ENCODE results near the gene FKBP8.
A peak's percentile ranks its signal among the peaks of the same experiment; 100 is the strongest.

FKBP8 gene

DNA sequence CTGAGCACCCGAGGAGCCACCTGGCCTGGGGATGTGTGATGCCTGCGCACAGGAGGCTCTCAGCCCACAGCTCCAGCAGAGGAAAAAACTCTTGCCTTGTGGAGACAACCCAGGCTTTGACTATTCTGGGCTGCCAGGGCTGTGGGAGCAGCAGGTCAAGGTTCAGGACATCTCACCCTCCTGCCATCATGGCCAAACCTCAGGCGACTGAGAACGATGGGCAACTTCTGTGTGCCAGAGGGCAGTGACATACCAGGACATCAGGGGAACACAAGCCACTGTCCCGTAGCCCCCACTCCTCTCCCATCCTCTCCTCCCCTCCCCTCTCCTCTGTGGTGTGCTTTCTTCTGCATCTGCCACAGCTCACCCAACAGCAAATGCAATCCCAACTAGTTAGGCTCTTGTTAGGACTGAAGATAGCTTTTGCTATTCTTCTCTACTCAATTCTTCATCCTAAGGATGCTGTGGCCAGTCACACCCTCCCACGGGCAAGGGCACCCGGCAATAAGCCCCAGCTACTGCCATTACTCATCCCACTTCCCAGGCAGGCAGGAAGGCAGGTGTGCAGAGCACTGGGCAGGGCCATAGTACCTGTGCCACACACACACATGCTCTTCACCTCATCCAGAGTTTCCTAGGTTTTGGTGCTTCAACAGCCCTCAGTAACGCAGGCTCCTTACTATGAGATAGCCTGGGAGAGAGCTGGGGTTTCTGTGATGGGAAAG is 38.3 kb downstream of the FKBP8 start:
- peak overlapping the region; percentile 62 for H3K27ac Mint-ChIP-seq
- H3K4me3 Mint-ChIP-seq = no peak overlapping the region

DNA sequence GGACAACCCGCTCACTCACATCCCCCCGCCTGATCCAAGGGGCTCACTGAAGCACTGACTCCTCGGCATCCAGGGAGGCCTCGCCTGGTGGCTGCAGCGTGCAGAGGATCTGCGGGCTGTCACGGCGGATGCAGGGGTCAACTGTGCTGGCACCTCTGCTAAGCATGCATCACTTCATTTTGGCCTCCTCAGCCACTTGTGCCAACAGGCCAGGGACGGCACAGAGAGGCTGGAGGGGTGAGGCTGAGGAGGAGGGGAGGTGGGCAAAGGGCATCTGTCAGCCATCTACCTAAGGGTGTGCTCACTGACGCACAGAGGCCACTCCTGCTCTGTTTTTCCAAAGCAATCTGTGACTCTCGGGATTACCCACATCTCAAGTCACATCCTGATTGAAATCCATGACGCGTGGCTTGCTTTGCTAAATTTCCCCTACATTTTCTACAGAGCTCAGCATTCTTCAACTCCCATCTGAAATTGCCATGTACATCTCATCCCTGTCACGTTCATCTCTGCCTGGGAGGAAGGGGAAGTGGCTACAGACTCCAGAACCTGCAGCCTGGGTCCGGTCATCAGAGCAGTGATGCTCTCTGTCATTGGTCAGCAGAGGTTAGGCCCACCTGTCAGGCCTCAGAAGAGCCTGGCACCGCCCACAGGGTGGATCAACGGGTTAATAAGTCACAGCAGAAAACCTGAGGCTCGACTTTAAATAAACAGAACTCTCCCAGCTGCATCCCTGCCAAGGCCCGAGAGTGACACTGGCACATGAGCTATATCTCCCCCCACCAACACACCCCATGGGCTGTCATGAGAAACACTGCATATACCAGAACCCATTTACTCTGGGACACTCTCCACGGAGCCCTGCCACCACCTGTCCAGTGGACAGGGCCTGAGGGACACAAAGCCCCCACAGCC is 39.1 kb downstream of the FKBP8 start:
- no peak for DNase-seq
- Mint-ChIP-seq H3K9me3 (no peaks in the 10 kb centered on the region), H3K27ac (peak overlapping the region; percentile 69), H3K4me1 (ENCODE audit: low read depth) (peaks cover 94% of the 10 kb centered on the region), H3K4me3 (no peak overlapping the region), H3K36me3 (ENCODE audit: low read depth) (peaks cover 3% of the 10 kb centered on the region), H3K27me3 (no peaks in the 10 kb centered on the region)

More for the DNA sequence above, 38.3 kb downstream of the FKBP8 start:
- peaks cover 95% of the 10 kb centered on the region for H3K4me1 Mint-ChIP-seq (ENCODE audit: low read depth)
- H3K9me3 Mint-ChIP-seq = no peaks in the 10 kb centered on the region
- H3K27me3 Mint-ChIP-seq = no peaks in the 10 kb centered on the region
- H3K36me3 Mint-ChIP-seq (ENCODE audit: low read depth) = peaks cover 3% of the 10 kb centered on the region
- DNase-seq = no peak

DNA sequence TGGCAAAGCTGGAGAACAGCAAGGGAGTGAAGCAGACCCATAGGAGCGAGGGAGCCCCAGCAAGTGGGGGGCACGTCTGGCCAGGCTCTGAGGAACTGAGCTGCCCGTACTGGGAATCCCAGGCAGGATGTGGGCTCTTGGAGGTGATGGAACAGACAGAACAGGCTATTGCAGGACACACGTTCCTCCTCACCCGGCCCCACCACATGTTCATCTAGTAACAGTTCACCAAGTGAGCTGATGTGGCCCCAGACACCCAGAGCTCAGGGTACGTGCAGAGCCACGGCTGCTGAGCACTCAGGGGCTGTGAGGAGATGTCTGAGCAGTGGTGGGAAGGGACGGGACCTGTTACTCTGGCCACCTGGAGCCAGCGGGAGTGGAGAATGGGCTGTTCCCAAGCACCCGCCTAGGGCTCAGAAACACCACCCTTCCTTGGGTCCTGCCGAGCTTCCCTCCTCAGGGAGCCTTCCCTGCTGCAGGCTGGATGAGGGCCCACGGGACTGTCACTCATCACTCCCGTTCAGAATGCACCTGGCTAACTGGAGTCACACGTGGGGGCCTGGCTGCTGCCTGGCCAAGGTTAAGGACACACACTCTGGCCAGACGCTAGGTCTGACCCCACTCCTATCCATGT is 39.9 kb downstream of the FKBP8 start:
- Mint-ChIP-seq H3K4me1 (ENCODE audit: low read depth) (peaks cover 92% of the 10 kb centered on the region), H3K27me3 (no peaks in the 10 kb centered on the region), H3K36me3 (ENCODE audit: low read depth) (peaks cover 3% of the 10 kb centered on the region), H3K27ac (peak overlapping the region; percentile 76), H3K4me3 (no peak overlapping the region), H3K9me3 (no peaks in the 10 kb centered on the region)
- DNase-seq = no peak

DNA sequence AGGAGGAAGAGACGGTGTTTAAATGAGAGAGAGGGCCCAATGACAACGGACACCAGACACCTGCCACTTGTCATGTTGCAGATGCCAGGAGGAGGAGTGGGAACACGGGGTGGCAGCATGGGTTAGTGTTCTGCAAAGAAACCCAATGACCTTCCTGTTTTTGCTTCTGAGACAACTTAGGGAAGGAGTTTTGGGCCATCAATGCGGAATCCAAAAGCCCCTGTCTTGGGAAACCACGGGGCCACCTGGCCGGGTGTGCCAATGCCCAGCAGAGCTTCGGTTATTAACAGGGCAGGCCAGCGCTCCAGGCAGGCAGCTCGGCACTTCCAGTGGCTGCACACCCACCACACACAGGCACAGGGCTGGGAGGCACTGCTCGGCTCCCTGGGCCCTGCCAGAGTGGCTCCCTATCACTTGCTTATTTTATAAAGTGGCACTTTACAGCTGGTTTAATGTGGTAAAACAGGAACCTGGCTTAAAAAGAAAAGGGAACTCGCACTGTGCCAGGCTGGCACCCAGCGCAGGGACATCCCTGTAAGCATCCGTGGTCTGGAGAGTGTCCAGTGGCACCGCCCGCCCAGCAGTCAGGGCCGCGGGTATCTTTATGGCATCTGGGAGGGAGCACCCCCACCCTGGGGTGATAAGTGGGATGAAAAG is 40.6 kb downstream of the FKBP8 start:
- Mint-ChIP-seq H3K27me3 (no peaks in the 10 kb centered on the region), H3K36me3 (ENCODE audit: low read depth) (peaks cover under 1% of the 10 kb centered on the region), H3K27ac (peak overlapping the region; percentile 76), H3K4me3 (no peak overlapping the region), H3K9me3 (no peaks in the 10 kb centered on the region), H3K4me1 (ENCODE audit: low read depth) (peaks cover 92% of the 10 kb centered on the region)
- DNase-seq = no peak

DNA sequence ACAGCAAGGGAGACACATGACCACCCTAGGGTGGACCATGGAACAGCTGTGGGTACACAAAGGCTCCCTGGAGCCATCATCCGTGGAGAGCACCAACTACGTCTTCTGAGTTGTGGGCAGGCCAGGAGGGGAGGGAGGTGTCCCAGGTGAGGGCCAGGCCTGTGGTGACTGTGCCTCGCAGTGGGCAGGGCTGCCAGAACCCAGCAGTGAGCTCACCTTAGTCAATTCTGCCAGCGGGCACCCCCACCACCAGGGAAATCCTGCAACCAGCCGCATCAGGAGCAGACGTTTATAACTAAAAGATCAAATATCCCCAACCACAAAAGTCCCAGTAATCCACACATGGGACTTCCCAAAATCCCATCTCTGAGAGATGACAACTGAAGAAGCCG is 41.1 kb downstream of the FKBP8 start:
- no peaks in the 10 kb centered on the region for H3K27me3 Mint-ChIP-seq
- peaks cover 90% of the 10 kb centered on the region for H3K4me1 Mint-ChIP-seq (ENCODE audit: low read depth)
- H3K27ac Mint-ChIP-seq = peak overlapping the region; percentile 28
- no peaks in the 10 kb centered on the region for H3K9me3 Mint-ChIP-seq
- H3K4me3 Mint-ChIP-seq = no peak overlapping the region
- no peak for DNase-seq
- H3K36me3 Mint-ChIP-seq (ENCODE audit: low read depth) = no peaks in the 10 kb centered on the region

DNA sequence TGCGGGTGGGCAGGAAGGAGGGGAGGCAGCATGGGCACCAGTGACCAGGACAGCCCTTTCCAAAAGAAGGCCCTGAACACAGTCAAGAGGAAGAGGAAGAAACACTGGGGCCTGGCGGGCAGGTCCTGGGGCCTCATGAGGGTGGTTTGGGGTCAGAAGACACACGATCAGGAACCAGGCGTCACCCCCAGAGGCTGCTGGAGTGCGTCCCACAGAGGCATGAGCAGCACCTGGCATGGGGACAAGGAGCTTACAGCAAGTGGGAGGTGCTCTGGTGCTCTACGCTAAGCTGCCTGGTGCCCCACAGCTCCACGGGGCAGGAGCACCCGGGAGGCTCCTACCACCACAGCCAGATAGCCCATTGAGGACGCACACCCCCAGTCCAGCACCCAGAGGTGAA is 41.5 kb downstream of the FKBP8 start:
- Mint-ChIP-seq H3K27ac (peak overlapping the region; percentile 28), H3K9me3 (no peaks in the 10 kb centered on the region), H3K4me1 (ENCODE audit: low read depth) (peaks cover 90% of the 10 kb centered on the region), H3K4me3 (no peak overlapping the region), H3K27me3 (no peaks in the 10 kb centered on the region), H3K36me3 (ENCODE audit: low read depth) (no peaks in the 10 kb centered on the region)
- DNase-seq = no peak

DNA sequence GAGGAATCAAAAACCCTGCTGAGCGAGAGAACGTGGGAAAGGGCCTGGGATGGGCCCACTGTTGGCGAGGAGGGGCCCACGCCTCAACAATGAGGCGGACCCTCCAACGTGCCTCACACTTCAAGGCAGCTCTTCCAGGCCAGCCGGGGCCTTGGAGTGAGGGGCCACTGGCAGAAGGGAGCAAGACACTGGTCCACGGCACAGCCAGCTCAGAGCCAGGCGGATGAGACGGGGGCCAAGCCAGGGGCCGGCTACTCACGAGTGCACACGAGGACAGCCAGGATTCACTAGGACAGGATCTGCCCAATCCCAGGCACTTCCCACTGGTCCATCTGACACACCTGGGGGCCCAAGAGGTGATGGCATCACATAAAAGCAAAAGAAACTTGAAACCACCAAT is 42.0 kb downstream of the FKBP8 start:
- no peak for DNase-seq
- H3K27ac Mint-ChIP-seq = peak overlapping the region; percentile 28
- H3K36me3 Mint-ChIP-seq (ENCODE audit: low read depth) = no peaks in the 10 kb centered on the region
- H3K27me3 Mint-ChIP-seq = no peaks in the 10 kb centered on the region
- H3K9me3 Mint-ChIP-seq = no peaks in the 10 kb centered on the region
- H3K4me3 Mint-ChIP-seq = no peak overlapping the region
- peaks cover 90% of the 10 kb centered on the region for H3K4me1 Mint-ChIP-seq (ENCODE audit: low read depth)

DNA sequence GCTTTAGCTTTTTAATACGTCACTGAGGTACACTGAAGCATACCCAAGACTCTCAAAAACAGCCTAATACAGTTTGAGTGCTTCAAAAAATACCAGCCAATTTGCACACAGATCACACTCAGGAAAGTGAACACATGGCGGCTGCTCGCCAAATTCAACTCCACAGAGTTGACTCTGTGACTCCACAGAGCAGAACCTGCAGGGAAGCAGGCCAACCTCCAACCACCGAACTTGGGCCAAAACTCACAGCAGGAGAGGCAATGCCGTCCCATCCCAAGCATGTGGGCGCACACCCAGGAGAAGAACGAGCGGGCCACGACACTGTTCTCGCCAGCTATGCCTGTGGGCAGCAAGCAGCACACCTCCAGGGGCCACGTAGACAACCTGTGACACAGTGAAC is 42.6 kb downstream of the FKBP8 start:
- H3K27me3 Mint-ChIP-seq = no peaks in the 10 kb centered on the region
- H3K27ac Mint-ChIP-seq = peak overlapping the region; percentile 71
- no peaks in the 10 kb centered on the region for H3K9me3 Mint-ChIP-seq
- no peaks in the 10 kb centered on the region for H3K36me3 Mint-ChIP-seq (ENCODE audit: low read depth)
- no peak overlapping the region for H3K4me3 Mint-ChIP-seq
- DNase-seq = no peak
- peaks cover 90% of the 10 kb centered on the region for H3K4me1 Mint-ChIP-seq (ENCODE audit: low read depth)

DNA sequence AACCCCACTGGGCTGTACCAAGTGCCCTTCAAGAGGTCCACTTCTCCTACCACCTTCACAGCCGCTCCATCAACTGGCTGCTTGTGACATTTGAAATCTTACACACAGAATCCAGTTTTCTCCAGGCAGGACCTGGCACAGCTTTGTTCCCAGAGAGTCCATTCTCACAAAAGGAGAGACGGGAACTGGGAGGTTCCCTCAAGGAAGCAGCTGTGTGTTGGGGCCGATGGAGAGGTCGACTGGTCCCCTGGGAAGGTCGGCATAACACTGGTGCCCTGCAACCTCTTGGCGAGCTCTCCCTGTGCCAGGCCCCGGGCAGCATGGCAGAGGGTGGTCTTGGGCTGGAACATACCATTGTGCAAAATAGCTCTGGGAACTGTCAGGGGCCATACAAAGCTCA is 43.0 kb downstream of the FKBP8 start:
- H3K9me3 Mint-ChIP-seq = no peaks in the 10 kb centered on the region
- DNase-seq = no peak
- H3K36me3 Mint-ChIP-seq (ENCODE audit: low read depth) = no peaks in the 10 kb centered on the region
- no peak overlapping the region for H3K4me3 Mint-ChIP-seq
- peaks cover 90% of the 10 kb centered on the region for H3K4me1 Mint-ChIP-seq (ENCODE audit: low read depth)
- H3K27me3 Mint-ChIP-seq = no peaks in the 10 kb centered on the region
- H3K27ac Mint-ChIP-seq = peak overlapping the region; percentile 71

DNA sequence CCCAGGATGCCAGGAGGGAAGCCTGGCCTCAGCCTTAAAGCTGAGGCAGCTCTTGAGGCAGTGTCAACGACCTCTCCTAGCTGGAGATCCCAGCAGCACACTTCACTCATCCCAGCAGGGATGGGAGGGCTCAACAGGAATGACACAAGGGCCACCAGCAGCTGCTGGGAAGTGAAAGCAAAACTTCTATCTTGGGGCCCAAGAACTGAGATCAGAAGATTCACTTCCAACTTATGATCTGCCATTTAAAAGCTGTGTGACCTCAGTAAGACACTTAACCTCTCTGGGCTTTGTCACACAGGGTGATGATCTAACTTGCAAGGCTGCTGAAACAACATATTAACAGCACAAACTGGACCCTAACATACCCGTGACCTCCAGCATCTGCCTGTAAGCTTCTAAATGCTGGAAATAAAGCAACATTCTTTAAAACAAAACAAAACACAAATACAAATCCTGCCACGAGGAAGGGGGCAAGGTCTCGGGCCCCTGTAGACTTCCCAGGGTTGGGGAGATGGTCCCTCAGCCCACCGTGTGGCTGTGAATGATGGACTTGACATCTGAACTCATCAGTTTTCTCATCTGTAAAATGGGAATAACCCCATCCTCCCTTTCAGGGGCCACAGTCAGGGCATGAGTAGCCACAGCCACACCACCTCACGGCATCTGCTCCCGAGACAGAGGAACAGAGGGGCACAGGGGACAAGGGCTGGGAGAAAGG is 44.2 kb downstream of the FKBP8 start:
- peaks cover 90% of the 10 kb centered on the region for H3K4me1 Mint-ChIP-seq (ENCODE audit: low read depth)
- H3K27ac Mint-ChIP-seq = peak overlapping the region; percentile 78
- H3K36me3 Mint-ChIP-seq (ENCODE audit: low read depth) = no peaks in the 10 kb centered on the region
- H3K4me3 Mint-ChIP-seq = no peak overlapping the region
- DNase-seq = no peak
- H3K9me3 Mint-ChIP-seq = no peaks in the 10 kb centered on the region
- H3K27me3 Mint-ChIP-seq = no peaks in the 10 kb centered on the region

DNA sequence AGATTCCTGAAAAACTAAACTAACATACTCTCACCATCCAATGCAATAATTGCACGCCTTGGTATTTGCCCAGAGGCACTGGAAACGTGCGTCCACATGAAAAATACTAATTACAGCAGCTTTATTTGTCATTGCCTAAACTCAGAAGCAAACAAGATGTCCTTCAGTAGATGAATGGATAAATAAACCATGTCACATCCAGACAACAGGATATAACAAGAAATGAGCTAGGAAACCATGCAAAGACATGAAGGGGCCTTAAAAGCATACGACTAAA is 46.5 kb downstream of the FKBP8 start:
- Mint-ChIP-seq H3K4me3 (no peak overlapping the region), H3K4me1 (ENCODE audit: low read depth) (peaks cover 83% of the 10 kb centered on the region), H3K9me3 (no peaks in the 10 kb centered on the region), H3K36me3 (ENCODE audit: low read depth) (no peaks in the 10 kb centered on the region), H3K27me3 (no peaks in the 10 kb centered on the region), H3K27ac (peak overlapping the region; percentile 81)
- DNase-seq = no peak

DNA sequence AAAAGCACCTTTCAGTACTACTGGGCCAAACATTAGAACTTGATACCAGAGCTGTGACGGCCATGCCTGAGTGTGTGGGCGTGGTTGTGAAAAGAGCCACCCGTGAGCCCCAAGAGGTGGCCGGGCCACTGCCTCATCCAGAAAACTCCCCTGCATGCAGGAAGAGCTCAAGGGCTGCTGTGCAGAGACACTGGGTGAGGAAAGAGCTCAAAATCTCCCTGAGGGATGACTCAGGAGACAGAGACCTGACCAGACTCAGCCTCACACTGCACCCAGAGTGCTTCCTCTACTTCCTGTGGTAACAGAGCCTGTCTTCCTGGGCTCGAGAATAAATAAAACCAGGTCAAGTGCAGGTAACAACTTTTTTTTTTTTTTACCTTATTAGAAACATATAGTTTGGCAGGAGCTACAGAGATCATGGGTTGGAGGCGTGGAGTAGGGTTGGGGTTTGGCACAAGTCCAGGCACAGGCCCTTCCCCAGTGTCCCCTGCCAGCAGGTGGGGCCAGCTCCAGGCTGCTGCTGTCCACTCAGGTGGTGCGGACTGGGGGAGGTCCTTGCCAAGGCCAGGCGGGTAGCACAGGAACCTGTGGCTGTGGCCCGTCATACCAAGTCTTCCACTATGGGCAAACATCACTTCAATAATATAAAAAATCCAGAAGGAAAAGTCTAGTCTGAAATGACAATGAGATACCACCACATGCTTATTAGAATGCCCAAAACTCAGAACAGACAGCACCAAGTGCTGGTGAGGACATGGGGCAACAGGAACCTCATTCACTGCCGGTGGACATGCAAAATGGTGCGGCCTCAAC is 47.0 kb downstream of the FKBP8 start:
- peaks cover 78% of the 10 kb centered on the region for H3K4me1 Mint-ChIP-seq (ENCODE audit: low read depth)
- DNase-seq = peak; percentile 54
- H3K4me3 Mint-ChIP-seq = peak overlapping the region; percentile 54
- peak overlapping the region; percentile 89 for H3K27ac Mint-ChIP-seq
- H3K36me3 Mint-ChIP-seq (ENCODE audit: low read depth) = no peaks in the 10 kb centered on the region
- no peaks in the 10 kb centered on the region for H3K9me3 Mint-ChIP-seq
- no peaks in the 10 kb centered on the region for H3K27me3 Mint-ChIP-seq

DNA sequence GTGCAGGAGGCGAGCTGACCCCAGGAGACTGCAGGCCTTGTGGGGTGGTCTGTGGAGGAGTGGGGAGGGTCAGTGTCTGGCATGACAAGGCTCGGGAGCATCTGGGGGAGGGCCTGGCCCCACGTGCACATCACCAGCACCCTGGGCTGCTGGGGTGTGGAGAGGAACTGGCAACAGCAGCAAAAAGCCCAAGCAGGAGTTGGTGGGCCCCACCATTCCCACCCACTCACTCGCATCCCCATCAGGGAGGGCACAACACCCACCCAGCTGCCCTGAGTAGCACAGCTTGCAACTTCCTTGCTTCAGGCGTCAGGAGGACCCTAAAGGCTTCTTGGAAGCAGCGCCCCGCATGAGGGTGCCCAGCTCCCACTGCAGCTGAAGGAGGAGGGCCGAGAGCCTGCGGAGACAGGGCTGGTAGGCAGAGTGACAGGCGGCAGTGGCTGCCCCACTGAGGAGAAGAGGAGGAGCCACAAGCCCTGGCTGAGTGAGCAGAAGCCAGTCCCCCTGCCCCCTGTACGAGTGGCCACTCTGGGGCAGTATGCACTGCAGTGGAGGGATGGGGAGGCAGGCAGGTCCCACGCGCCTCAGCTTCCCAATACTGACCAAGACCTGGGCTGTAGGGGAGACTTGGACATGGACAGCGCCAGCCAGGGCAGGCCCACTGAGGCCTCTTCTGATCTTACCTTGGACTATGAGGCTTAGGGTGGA is 48.0 kb downstream of the FKBP8 start:
- Mint-ChIP-seq H3K36me3 (ENCODE audit: low read depth) (peaks cover 2% of the 10 kb centered on the region), H3K4me1 (ENCODE audit: low read depth) (peaks cover 72% of the 10 kb centered on the region), H3K27me3 (no peaks in the 10 kb centered on the region), H3K4me3 (peak overlapping the region; percentile 54), H3K27ac (peak overlapping the region; percentile 89), H3K9me3 (no peaks in the 10 kb centered on the region)
- no peak for DNase-seq

All from activated T-cell treated with anti-CD3 and anti-CD28 coated beads, Interleukin-2, amount 50 U/mL, for 24 hours (primary cell).